Lung microvascular endothelial cell (primary cell): ENCODE data around the gene GPX6. TPM values are rescaled to one million over a fixed set of nuclear protein-coding genes. Genes with fewer than 3 reads are reported as not detected.
"Not testable (repeated sequence)": the region's sequence is repeated elsewhere in the genome, so short reads cannot be mapped to it uniquely, and the experiment has no call there.

ENCODE experiments used
- DNase-seq, 2 donors: peaks; one replicate each; pipeline versions ENCODE4 v3.0.0 to v3.0.0-alpha.2; 2010; ENCODE audit warnings: low read depth in 2 of 2
- total RNA-seq: library from RNA; depleted of rRNA; stranded (reverse); fragments of >200 nt; gene quantifications from 2 replicates; pipeline ENCODE4 v1.2.1, GENCODE V29; 2014

Gene GPX6
- not detected in 2 replicates for total RNA-seq

- DNase-seq = no peak
These were observed at the start of gene GPX6 for GRCh38 chr6:28515676-28516075. Gene GPX6, minus strand, starts transcription at chr6:28515793. Its CDS starts 50 bp downstream, at chr6:28515743.

DNA sequence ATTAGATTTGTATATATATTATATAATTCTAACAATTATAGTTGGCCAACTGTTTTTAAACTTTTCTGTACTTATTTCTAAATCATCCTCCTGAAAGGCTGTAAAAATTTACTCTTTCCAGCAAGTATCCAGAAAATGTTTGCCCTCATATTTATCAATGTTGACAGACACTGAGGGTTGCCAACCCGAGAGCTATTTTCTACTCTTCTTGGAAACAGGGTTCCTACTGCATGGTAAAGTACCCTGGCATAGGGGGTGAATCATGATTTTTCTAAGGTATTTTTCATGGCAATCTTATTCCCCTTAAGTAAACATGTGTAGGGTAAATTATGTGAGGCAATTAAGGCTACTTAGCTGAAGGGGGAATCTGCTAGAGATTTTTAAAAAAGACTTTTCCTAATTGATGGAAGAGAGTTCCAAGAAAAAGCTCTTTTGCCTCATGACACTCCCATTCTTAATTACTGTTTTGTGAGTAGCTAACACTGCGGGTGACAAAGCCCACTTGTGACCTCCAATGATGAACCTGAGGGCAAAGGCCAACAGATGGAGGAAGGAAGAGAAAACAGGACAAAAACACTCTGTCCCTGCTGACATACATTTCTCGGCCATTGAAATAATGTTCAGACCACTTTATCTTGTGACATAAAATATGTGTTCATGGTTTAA lies 48.0 kb upstream of the GPX6 start:
- DNase-seq = no peak

DNA sequence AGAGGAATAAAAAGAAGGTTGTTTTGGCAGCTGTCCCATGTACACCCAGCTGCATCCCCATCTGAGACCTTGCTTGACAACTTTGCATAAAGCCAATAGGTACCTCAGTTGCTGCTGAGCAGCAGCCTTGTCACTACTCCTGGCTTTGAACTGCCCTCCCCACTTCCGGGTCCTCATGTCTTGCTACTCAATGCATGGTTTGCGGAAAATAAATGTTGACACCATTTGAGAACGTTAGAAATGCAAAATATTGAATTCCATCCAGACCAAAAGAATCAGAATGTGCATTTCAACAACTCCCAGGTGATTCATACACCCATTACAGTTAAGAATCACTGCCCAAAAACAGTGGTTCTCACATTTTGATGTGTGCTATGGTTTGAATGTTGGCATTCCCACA lies 43.0 kb upstream of the GPX6 start:
- no peak for DNase-seq

- DNase-seq = no peak
These were observed 39.5 kb upstream of the GPX6 start for GRCh38 chr6:28555136-28555535.

DNA sequence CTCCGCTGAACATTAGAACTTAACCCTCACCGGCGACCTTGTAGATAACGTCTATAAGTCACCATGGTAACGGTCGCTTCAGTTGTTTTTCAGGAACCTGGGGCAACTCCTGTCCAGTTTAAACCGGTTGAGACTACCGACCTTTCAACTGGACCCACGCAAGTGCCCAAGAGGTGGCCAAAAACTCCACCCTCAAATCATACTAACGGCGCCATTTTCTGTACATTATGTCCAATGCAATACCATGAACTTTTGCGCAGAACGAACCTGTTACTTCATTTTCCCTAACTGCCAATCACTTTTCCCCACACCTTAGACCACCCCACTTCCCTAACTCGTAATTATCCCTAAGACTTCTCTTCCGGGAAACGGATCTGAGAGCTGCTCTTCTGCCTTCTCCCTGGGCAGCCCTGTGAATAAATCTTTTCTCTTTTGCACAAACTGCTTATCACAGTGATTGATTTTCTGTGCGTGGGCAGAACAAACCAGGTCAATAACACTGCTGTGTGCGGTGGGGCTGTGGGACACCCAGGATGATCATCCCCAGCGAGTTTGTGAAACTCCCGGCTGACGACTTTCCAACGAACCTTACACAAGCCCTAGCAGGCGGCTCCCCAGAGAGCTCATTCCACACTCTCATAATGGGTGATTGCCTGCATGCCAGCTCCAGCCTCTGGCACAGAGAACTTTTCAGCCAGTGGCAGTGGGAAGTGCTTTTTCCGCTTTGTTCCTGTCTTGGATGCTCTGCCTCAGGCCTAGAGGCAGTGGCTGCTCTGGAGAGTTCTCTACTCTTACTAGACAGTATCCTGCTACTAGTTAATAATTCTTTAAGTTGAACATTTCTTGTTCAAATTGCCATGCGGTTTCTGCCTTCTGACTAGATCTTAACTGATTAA lies 38.6 kb upstream of the GPX6 start:
- DNase-seq = peak in 1 of 2 donors; percentile 8

GRCh38 chr6:28553384-28553985 lies 37.9 kb upstream of the GPX6 start:
- no peak for DNase-seq

DNA sequence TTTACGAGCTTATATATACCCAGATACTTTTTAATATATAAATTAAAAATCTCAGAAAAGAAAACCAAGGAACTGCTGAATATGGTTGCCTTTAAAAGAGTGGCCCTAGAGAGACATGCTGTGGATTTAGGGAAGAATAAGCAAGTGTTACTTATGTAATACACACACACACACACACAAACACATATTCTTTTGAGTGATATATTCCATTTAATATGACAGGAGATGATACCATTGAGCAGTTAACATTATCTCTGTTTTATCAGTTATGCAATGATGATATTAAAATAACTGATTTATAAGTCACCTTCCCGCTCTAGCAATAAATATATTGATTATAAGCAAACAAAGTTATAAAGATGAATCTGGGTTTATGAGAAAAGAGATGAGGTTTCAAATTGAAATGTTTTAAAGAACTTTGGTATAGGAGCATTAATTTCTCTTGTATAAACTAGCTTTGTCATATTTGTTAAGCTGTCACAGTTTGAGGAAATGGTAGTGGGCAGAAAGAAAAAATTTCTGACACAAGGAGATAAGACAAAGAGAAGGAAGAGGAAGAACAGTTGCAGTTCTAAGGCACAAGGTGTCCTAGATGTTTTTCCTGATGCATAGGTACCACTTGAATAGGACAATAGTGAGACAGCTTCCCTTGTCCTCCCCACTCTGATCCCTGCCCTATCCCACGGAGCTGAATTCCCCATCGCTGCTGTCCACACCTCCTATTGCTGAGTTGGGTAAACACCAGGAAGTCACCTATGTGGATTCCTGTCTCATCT lies 36.5 kb upstream of the GPX6 start:
- no peak for DNase-seq

GRCh38 chr6:28547003-28547402 lies 31.4 kb upstream of the GPX6 start:
- not testable (repeated sequence) for DNase-seq

DNA sequence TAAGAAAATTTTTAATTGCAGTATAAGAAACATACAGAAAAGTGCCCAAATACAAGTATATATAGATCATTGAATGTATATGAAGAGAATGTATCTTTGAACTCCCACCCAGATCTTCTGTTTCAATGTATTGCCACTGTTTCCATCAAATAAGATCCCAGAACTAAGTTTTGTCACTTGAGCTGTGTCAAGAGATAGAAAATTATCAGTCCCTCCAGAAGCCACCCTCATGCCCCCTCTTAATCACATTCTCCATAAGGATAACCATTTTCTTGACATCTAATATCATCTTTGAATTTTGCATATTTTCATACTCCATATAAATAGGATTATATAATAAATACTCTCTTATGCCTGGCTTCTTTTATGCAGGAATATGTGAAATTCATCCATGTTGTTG lies 30.4 kb upstream of the GPX6 start:
- DNase-seq = no peak

DNA sequence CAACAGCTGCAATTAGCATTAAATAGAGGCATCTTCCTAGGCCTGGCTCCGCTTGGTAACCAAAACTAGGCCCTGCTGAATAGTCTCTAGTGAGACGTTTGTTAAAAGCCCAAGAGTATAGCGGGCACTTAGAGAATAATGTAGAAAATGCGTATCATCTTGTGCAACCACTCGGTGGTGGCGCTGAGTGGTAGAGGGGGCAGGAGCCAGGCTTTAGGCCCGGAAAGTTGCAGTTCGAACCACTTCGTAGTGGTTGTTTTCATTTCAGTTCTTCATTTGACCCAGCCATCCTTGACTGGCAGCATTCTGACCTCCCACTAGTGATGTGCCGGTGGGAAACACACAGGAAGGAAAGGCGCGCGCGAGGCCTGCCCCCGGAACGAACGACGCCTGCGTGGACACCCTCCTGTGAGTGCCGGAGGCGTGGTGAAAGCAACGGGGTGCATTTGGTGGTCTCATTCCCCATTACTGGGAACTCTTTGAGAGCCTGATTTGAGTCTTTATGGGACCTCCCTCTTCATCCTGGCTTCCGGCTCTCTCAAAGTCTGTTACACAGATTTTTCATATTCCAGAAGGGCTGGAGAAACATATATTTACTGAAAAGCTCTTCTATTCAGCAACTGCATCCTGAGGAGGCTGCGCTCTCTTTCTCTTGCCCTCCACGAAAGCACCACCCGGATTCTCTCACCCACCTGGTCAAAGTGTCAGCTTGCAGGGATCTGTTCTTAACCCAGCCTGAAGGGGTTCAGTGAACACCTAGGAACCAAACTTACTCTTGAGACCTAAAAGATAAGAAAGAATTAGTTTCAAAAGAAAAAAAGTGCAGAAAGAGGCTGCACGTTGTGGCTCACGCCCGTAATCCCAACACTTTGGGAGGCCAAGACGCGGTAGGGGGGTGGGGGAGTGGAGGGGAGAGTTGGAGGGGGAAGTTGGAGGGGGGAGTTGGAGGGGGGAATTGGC lies 28.3 kb upstream of the GPX6 start:
- DNase-seq = no peak

DNA sequence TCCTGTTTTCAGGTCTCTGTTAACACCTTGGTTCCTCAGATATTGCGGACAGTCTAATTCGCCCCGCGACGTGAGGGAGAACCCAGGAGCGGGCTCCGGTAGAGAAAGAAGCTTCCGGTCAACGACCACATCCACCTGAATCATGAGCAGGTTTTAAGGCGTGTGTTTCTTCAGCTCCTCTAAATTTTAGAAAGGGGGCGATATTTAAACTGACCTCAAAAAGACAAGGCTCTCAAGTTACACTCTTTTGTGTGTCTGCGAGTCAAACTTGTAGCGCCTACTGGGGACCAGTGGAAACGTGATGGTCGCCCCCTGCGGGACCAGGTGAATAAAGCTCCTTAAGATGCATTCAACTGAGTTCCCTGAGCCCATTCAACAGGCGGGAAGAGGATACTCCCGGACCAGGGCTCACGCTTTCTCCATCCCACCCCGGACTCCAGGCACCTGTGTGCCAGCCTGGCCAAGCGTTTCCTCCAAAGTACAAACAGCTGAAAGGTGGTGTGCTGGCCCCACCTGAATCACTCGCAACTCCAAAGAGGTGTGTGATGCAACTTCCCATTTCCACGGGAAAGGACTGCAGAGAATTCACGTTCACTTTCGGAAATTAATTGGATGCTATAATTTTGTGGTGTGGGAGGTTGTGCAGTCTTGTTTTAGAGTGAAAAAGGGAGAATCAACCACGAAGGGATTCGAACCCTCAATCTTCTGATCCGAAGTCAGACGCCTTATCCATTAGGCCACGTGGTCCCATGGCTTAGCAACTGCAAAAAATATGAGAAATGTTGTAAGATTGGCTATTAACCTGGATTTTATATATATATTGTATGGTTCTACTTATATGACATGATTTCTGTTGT lies 27.1 kb upstream of the GPX6 start:
- DNase-seq = peak; percentile 60 to 61

DNA sequence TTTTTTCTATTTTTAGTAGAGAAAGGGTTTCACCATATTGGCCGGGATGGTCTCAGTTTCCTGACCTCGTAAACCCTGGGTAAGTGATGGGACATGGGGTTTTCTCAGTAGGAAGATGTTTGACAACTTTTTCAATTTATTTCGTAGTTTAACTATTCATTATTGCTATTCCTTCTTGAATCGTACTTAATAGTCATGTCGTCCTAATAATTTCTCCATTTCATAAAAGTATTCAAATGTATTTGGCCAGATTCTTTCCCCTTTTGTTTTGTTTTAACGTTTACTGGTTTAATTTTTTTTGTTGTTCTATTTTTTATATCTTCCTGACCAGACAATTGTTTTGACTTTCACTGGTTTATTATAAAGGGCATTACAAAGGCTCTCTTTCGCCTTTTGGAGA lies 26.4 kb upstream of the GPX6 start:
- DNase-seq = no peak

GRCh38 chr6:28537509-28538140 lies 22.0 kb upstream of the GPX6 start:
- DNase-seq = no peak

GRCh38 chr6:28537065-28537464 lies 21.5 kb upstream of the GPX6 start:
- peak; percentile 3 to 19 for DNase-seq

- no peak for DNase-seq
These were observed 19.3 kb upstream of the GPX6 start for GRCh38 chr6:28534875-28535274.

DNA sequence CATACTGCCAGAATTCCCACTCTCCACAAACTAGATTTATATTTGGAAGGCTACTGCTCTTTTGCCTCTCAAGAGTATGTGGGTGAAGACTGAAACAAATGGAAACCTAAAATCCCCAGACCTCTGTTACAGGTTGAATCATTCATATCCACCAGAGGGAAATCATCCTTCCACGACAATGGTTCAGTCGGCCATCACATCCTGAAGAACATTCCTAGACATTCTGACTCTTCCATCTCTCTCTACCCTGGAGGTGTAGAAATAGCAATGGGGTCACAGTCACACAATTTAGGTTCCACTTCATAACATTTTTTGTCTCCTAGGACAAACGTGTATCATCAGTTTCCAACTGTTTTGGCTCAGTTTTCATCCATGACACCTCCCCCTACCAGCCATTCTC lies 18.7 kb upstream of the GPX6 start:
- no peak for DNase-seq

GRCh38 chr6:28531479-28532128 lies 16.0 kb upstream of the GPX6 start:
- no peak for DNase-seq

DNA sequence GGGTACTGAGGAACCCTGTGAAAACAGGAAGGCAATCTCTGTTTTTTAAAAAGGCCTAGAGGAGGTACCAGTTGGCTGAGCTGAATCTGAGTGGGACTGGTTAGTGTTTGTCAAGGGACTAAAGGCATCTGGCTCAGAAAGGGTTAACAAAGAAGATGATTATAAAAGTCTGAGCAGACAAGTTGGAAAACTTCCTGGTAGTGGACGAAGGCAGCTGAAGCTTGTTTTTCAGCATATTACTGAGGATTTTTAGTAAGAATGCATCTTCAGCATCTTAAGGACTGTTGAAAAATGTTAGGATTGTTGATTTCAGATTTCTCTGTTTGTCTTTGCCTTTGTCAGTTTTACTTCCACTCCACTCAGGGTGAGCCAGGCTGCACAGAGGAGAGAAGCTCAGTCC lies 15.2 kb upstream of the GPX6 start:
- no peak for DNase-seq
